Superior temporal gyrus (tissue), 1 donor: Measurements from ENCODE around the gene ACOX3.

Source experiments
- DNase-seq: peaks from one replicate; pipeline ENCODE4 v3.0.0-alpha.2; 2016; ENCODE audit errors: extremely low spot score

ACOX3 gene

DNA sequence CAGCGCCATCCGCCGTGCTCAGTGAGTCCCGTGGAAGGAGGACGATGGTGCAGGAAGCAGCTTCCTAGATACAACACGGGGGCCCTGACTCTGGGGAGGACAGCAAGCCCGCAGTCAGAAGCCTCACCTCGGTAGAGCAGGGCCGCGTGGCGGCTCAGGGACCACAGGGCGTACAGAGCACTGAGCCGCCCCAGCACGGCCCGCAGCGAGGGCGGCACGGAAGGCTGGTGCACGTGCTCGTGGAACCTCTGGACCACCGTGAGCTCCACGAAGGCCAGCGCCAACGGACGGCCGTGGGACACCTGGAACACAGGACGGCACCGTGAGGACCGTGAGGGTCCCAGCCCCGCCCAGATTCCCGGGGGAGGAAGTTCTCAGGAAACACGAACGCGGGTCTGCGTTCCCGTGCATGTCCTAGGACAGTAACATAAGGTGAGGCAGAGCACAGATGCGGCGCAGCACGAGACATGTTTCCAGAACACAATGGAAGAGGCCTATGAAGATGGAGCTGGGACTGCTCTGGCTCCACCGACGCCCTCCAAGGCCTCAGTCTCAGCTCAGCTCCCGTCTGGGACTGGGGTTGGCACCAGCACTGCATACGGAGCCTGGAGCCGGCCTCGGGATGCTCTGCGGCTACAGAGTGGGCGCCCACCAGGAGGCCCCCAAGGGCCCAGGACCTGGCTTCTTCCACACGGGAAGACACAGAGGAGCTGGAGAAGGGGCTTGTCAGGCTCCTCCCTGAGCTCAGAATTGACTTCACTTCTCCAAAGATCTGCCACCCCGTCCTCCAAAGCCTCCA is 65.5 kb downstream of the ACOX3 start:
- no peak for DNase-seq

- no peak for DNase-seq
These were observed 66.5 kb downstream of the ACOX3 start for GRCh38 chr4:8373973-8374545.

DNA sequence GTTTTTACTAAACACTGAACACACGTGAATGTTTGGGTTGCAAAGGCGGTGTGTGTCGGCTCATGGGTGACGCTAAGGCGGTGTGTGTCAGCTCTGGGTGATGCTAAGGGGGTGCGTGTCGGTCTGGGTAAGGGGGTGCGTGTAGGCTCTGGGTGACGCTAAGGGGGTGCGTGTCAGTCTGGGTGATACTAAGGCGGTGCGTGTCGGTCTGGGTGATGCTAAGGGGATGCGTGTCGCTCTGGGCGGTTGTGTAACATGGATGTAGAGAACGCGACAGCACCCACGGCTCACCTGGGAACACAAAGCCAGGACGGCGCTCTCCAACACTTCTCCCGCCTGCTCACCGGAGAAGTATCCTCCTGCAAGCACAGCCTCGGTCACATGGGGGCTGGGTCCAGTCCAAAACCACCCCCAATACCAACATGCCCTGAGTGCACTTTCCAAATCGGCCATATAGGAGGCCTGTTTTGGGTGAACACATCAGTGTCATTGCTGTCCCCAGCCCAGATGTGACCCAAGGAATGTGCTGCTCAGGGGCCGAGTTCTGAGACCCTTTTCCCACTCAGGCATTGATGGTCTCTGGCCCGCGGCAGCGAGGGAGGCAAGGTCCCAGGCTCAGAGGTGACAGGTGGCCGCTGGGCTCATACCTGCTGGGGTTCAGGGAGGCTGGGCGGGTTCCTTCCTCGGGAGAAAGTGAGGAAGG is 67.1 kb downstream of the ACOX3 start:
- DNase-seq, result no peak

- no peak for DNase-seq
These were observed 68.0 kb downstream of the ACOX3 start for GRCh38 chr4:8372506-8372905.

- no peak for DNase-seq
These were observed 68.9 kb downstream of the ACOX3 start for GRCh38 chr4:8371596-8371995.

DNA sequence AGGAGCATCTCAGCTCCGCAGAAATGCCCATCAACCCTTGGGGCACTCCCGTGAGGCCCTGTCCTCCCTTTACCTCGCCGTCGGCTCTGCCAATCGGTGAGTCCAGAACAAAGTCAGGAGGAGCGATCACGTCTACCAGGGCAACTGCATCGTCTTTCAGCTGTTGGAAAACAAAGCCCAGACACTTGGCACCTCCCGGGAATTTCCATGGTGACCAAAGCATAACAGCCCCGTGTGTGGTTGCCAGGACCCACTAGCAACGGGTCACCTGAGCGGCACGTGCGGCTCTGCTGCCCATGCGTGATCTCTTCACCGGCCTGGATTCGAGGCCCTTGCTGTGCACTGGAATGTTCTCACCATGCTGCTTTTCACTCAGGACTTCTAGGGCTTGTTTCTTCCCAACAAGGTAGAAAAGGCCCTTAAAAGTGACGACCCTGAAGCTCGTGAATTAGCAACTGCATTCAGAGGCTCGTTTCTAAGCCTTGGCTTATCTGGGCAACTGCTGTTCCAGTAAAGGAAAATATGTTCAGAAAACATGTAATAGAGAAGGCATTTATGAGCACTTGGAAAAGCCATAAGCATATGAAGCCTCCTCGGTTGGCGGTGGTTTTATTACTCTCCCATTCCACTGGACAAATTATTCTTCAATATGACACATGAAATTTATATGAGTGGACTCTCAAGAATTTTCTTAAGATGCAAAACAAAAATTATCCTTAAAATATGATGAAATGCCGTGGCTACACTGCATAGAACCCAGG is 69.5 kb downstream of the ACOX3 start:
- no peak for DNase-seq

GRCh38 chr4:8370106-8370787 is 70.3 kb downstream of the ACOX3 start:
- no peak for DNase-seq

- DNase-seq, result no peak
These were observed 71.0 kb downstream of the ACOX3 start for GRCh38 chr4:8369426-8370105.

- DNase-seq, result no peak
These were observed 71.5 kb downstream of the ACOX3 start for GRCh38 chr4:8368998-8369397.

DNA sequence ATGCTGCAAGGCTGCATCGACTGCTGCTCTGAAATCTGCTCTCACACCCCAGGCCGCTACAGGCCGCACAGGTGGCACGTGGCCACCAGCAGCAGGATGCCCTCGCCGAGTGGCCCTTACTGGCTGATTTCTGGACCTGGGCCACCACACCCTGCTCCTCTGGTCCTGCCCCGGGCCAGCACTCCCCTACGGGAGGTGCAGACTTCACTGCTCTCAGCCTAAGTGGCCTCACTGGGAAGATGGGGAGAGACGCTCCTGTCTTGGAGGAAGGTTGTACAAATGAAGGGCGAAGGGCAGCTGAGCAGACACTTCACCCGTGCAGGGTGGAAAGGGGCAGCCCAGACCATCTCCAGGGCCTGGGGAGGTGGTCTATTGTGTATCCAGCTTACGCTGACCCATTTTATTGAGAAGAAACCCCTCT is 72.5 kb downstream of the ACOX3 start:
- DNase-seq, result no peak

DNA sequence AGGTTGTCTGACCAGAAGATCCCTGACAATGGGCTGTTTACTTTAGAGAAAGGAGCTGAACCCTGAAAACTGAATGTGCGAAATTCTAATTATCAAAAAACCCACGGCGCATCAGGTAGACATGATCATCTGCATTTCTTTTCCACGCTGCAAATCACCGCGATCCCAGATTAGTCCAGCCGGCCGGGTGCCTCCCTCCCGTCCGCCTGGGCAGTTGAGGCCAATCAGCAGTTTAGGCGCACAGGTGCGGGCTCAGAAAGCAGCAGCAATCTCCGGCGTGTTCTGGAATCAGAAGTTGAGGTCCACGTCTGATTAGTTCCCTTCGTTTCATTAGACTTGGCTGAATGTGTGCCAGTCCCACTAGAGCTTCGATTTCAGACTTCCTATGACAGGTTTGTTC is 73.9 kb downstream of the ACOX3 start:
- DNase-seq, result no peak

GRCh38 chr4:8365951-8366350 is 74.6 kb downstream of the ACOX3 start:
- DNase-seq, result no peak

- DNase-seq, result no peak
These were observed 75.2 kb downstream of the ACOX3 start for GRCh38 chr4:8365353-8365752.

GRCh38 chr4:8364848-8365350 is 75.6 kb downstream of the ACOX3 start:
- no peak for DNase-seq

- no peak for DNase-seq
These were observed 76.4 kb downstream of the ACOX3 start for GRCh38 chr4:8364141-8364540.

DNA sequence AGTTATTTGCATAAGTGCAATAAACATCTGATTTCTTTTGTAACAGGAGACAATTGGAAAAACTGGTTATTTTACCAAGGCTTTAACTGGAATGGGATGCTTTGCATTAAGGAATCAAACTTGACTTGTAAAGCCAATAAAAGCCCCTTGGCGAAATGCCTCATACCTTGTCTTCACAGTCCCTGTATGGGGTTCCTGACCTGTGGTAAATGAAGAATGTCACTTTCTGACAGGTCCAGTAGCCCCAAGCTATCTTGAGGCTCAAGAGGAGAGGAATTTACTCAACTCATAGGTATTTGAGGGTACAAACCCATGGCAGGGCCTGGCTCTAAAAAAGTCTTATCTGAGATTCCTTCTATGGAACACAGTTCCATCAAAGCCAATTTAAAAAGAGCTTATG is 78.0 kb downstream of the ACOX3 start:
- DNase-seq, result no peak

- DNase-seq, result no peak
These were observed 81.3 kb downstream of the ACOX3 start for GRCh38 chr4:8359193-8359592.

DNA sequence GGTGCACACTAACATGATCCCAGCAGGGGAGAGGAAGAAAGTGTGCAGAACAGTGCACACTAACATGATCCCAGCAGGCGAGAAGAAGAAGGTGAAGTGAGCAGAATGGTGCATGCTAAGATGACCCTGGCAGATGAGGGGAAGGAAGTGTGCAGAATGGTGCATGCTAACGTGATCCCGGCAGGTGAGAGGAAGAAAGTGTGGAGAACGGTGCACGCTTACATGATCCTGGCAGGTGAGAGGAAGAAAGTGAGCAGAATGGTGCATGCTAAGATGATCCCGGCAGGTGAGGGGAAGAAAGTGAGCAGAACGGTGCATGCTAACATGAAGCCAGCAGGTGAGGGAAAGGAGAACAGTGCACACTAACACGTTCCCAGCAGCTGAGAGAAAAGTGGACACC is 83.7 kb downstream of the ACOX3 start:
- no peak for DNase-seq

DNA sequence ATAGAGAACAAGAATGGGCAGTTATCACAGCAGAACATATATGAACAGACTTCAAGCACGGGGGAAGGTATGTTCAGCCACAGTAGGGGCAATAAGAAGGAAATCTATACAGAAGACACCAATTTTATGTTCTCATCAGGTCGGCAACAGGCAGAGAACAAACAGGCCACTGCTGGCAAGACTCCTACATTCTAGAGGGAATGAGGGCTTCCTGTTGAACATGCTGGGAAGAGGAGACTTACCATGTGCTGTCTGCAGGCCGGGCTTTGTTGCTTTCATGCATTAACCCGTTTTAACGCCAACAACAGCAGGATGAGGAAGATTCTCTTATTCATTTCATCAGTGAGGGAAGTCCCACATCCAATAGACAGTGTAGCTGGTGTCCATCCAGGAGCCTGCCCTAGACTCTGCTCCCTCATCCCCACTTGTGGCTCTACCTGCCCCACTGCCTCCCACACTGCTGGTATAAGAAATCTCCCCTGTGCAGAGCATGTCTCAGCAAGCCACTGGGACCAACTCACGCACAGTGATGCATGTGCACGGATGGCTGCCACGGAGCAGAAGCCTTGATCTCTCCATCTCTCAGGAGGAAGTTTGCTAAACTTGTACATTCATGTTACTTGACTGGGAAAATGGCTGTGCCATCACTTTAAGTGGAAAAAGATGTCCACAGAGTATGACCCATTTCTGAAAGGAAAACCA is 84.5 kb downstream of the ACOX3 start:
- no peak for DNase-seq

- DNase-seq, result no peak
These were observed 85.2 kb downstream of the ACOX3 start for GRCh38 chr4:8355306-8355705.
